KMS-11 (cell line): ENCODE measurements around the gene PSRC1.

Experiments
- H2AFZ ChIP-seq: fragments of 200-600 bp; sonication (generic); 2 replicates; pipeline ENCODE4 v1.6.1; 2016; ENCODE audit warnings: antibody characterized with exemption, mixed run types, low read depth
- H3K27ac ChIP-seq: fragments of 200-600 bp; sonication (generic); 2 replicates; pipeline ENCODE4 v1.6.1; 2016; ENCODE audit warnings: mild to moderate bottlenecking, mixed run types
- H3K27me3 ChIP-seq: fragments of 200-600 bp; sonication (generic); 2 replicates; pipeline ENCODE4 v1.6.1; 2017; ENCODE audit warnings: mild to moderate bottlenecking, low read depth, mixed run types, moderate library complexity; ENCODE audit not compliant: insufficient read depth
- H3K36me3 ChIP-seq: fragments of 200-600 bp; sonication (generic); 2 replicates; pipeline ENCODE4 v1.6.1; 2017; ENCODE audit warnings: mild to moderate bottlenecking, mixed run types; ENCODE audit not compliant: insufficient read depth
- H3K4me1 ChIP-seq: fragments of 200-600 bp; sonication (generic); 2 replicates; pipeline ENCODE4 v1.6.1; 2016; ENCODE audit warnings: mild to moderate bottlenecking, low read depth, mixed run types; ENCODE audit not compliant: poor library complexity, severe bottlenecking
- H3K4me2 ChIP-seq: fragments of 200-600 bp; sonication (generic); 2 replicates; pipeline ENCODE4 v1.7.0; 2016; ENCODE audit warnings: mild to moderate bottlenecking, mixed run types
- H3K4me3 ChIP-seq: fragments of 200-600 bp; sonication (generic); IDR thresholded peaks from 2 replicates; pipeline ENCODE4 v1.6.1; 2017; ENCODE audit warnings: low read depth, low read length, mixed read lengths; ENCODE audit not compliant: insufficient read depth
- H3K79me2 ChIP-seq: fragments of 200-600 bp; sonication (generic); 2 replicates; pipeline ENCODE4 v1.6.1; 2016; ENCODE audit warnings: low read depth, mixed run types; ENCODE audit not compliant: insufficient read depth
- H3K9ac ChIP-seq: fragments of 200-600 bp; sonication (generic); 2 replicates; pipeline ENCODE4 v1.6.1; 2016; ENCODE audit warnings: mild to moderate bottlenecking, mixed run types
- H4K20me1 ChIP-seq: fragments of 200-600 bp; sonication (generic); 2 replicates; pipeline ENCODE4 v1.6.1; 2016; ENCODE audit warnings: mild to moderate bottlenecking, mixed run types; ENCODE audit not compliant: insufficient read depth
- TF ChIP-seq, protein P1 (sequence below): fragments of 200-600 bp; sonication (generic); conservative IDR thresholded peaks from 2 replicates; pipeline ENCODE4 v1.6.1; 2017; ENCODE audit warnings: low read depth, mild to moderate bottlenecking, antibody characterized with exemption, low read length, moderate library complexity, mixed read lengths

PSRC1 gene

DNA sequence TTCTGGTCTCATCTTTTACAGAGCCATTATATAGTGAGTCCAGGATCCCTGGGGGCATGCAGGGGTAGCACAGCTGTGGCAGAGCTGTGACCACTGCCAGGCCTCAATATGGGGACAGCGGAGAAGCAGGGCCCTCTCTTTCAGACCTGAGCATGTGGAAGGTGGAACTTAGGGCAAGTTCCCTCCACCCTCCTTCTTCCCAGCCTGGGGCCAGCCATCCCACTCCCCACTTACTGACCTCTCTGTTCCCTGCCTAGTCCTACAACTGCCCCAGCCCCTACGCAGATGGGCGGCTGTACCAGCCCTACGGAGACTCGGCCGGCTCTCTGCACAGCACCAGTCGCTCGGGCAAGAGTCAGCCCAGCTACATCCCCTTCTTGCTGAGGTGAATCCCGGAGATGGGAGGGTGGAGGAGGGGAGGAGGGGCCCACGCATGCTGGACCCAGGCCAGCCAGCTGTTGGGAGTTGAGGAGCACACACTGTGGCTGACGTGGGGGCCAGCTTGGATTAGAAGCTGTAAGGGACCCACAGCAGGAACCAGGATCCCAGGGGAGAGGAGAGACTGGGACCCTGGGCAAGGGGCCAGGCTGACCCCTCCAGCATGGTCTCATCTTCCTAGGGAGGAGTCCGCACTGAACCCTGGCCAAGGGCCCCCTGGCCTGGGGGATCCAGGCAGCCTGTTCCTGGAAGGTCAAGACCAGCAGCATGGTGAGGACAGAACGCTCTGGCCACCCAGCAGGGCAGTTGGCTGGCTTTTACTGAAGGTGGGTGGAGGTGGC is 10.7 kb downstream of the PSRC1 start:
- H3K4me1 ChIP-seq, result peaks cover 10% of the 10 kb centered on the region
- no peak overlapping the region for H2AFZ ChIP-seq
- no peak overlapping the region for H3K9ac ChIP-seq

DNA sequence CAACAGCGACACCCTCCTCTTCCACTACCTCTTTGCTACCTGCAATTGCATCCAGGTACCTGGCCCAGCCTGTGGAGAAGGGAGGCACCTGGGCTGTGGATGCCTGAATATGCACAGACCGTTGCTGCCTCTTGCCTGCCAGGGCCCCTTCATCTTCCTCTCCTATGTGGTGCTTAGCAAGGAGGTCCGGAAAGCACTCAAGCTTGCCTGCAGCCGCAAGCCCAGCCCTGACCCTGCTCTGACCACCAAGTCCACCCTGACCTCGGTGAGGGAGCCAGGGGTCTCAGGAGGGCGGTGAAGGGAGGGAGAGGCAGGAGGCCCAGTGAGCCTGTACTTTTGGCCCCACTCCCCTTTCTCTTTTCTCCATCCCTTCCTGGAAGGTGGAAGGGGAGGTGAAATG is 11.5 kb downstream of the PSRC1 start:
- Histone ChIP-seq H4K20me1 (no peaks in the 10 kb centered on the region), H3K27me3 (no peaks in the 10 kb centered on the region), H3K4me2 (no peak overlapping the region), H2AFZ (no peak overlapping the region), H3K27ac (no peak overlapping the region), H3K79me2 (no peaks in the 10 kb centered on the region), H3K4me1 (peaks cover 2% of the 10 kb centered on the region), H3K9ac (no peak overlapping the region), H3K36me3 (no peaks in the 10 kb centered on the region), H3K4me3 (no peak overlapping the region)
- TF ChIP-seq, protein P1, sequence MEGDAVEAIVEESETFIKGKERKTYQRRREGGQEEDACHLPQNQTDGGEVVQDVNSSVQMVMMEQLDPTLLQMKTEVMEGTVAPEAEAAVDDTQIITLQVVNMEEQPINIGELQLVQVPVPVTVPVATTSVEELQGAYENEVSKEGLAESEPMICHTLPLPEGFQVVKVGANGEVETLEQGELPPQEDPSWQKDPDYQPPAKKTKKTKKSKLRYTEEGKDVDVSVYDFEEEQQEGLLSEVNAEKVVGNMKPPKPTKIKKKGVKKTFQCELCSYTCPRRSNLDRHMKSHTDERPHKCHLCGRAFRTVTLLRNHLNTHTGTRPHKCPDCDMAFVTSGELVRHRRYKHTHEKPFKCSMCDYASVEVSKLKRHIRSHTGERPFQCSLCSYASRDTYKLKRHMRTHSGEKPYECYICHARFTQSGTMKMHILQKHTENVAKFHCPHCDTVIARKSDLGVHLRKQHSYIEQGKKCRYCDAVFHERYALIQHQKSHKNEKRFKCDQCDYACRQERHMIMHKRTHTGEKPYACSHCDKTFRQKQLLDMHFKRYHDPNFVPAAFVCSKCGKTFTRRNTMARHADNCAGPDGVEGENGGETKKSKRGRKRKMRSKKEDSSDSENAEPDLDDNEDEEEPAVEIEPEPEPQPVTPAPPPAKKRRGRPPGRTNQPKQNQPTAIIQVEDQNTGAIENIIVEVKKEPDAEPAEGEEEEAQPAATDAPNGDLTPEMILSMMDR, result no peak

More for the DNA sequence above, 10.7 kb downstream of the PSRC1 start:
- Histone ChIP-seq H3K79me2 (no peaks in the 10 kb centered on the region), H3K27me3 (no peaks in the 10 kb centered on the region), H4K20me1 (no peaks in the 10 kb centered on the region), H3K4me2 (no peak overlapping the region), H3K36me3 (no peaks in the 10 kb centered on the region), H3K27ac (no peak overlapping the region), H3K4me3 (no peak overlapping the region)
- TF ChIP-seq, protein P1, result no peak

DNA sequence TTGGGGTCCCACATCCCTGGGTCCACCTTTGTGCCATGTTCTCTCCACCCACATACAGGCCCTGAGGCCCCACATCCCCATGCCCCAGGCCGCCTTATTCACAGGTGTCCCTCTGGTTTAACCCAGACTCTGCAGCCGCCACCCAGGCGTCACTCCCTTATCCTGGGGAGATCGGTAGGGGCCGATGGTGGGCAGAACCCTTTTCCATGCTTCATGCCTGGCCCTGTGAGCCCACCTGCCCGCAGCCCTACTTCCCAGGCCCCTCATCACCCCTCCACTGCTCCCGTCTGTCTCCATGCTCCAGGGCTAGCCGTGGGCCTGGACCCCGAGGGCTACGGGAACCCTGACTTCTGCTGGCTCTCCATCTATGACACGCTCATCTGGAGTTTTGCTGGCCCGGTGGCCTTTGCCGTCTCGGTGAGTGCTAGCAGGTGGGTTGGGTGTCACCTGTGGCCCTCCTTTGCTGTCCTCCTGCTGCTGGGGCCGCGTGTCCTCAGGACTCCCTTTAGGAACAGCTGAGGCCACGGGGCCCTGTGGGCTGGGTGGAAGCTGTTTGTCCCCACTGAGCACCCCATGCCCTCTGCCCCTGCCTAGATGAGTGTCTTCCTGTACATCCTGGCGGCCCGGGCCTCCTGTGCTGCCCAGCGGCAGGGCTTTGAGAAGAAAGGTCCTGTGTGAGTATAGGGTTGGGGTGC is 12.2 kb downstream of the PSRC1 start:
- Histone ChIP-seq H3K27me3 (no peaks in the 10 kb centered on the region), H3K9ac (no peak overlapping the region), H3K36me3 (no peaks in the 10 kb centered on the region)

DNA sequence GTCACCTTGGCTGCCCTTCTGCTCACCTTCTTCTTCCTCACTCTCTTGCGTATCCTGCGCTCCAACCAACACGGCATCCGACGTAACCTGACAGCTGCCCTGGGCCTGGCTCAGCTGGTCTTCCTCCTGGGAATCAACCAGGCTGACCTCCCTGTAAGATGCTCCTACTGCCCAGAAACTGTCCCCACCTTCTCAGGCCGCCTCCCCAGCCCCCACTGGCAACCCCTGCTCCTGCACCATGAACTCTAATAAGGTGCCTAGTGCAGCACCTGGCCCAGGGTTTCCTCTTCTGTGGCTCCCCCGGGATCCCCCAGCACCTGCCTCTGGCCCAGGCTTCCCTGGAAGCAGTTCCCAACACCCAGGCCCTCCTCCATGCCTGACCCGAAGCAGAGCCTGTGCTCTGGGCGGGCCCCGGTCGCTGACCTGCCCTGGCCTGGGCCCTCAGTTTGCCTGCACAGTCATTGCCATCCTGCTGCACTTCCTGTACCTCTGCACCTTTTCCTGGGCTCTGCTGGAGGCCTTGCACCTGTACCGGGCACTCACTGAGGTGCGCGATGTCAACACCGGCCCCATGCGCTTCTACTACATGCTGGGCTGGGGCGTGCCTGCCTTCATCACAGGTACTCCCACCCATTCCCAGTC is 12.8 kb downstream of the PSRC1 start:
- no peaks in the 10 kb centered on the region for H3K4me1 ChIP-seq
- H3K9ac ChIP-seq, result no peak overlapping the region
- TF ChIP-seq, protein P1, result no peak
- H3K4me2 ChIP-seq, result no peak overlapping the region
- H2AFZ ChIP-seq, result no peak overlapping the region
- no peak overlapping the region for H3K27ac ChIP-seq
- H3K27me3 ChIP-seq, result no peaks in the 10 kb centered on the region
- H3K36me3 ChIP-seq, result no peaks in the 10 kb centered on the region
- no peak overlapping the region for H3K4me3 ChIP-seq
- no peaks in the 10 kb centered on the region for H4K20me1 ChIP-seq
- no peaks in the 10 kb centered on the region for H3K79me2 ChIP-seq

More for the DNA sequence above, 12.2 kb downstream of the PSRC1 start:
- no peaks in the 10 kb centered on the region for H3K79me2 ChIP-seq
- H3K4me1 ChIP-seq, result no peaks in the 10 kb centered on the region
- no peak overlapping the region for H3K27ac ChIP-seq
- no peak overlapping the region for H3K4me3 ChIP-seq
- H4K20me1 ChIP-seq, result no peaks in the 10 kb centered on the region
- TF ChIP-seq, protein P1, result no peak
- H2AFZ ChIP-seq, result no peak overlapping the region
- no peak overlapping the region for H3K4me2 ChIP-seq
